Measurements from ENCODE around the gene MYRFL.

The MYRFL gene

DNA sequence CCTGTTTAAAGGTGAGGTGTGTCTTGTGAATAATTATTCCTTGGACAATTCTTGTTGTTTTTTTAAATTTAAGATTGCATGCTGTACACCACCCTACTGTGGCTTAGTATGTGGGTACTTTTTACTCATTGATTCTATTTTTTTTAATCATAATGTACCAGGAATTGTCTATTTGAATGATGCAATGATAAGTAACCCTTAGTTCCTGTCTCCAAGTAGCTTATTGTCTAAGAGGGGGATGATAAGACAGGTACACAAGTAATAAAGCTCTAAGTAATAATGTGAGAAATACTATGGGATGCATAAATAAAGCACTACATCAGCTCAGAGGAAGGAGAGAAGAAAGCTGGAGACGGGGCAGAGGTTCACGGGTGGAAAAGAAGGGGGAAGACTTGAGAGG is 90.9 kb downstream of the MYRFL start:
- H3K36me3 Mint-ChIP-seq (ENCODE audit: insufficient read depth): no peaks in the 10 kb centered on the region
- DNase-seq: no peak
- H3K27me3 Mint-ChIP-seq: peaks cover 5 to 18% of the 10 kb centered on the region in 2 donors

GRCh38 chr12:69916544-69917235 is 91.7 kb downstream of the MYRFL start:
- H3K4me1 Mint-ChIP-seq (ENCODE audit: low read depth in 2 of 2): no peaks in the 10 kb centered on the region
- no peaks in the 10 kb centered on the region for H3K36me3 Mint-ChIP-seq (ENCODE audit: insufficient read depth)
- ATAC-seq (replicated peaks) (no peak), DNase-seq (no peak)
- no peak overlapping the region for H3K4me3 Mint-ChIP-seq
- H3K27ac Mint-ChIP-seq: no peak overlapping the region
- no peaks in the 10 kb centered on the region for H3K9me3 Mint-ChIP-seq
- peaks cover 5 to 18% of the 10 kb centered on the region in 2 donors for H3K27me3 Mint-ChIP-seq

More for the DNA sequence above, 90.9 kb downstream of the MYRFL start:
- Mint-ChIP-seq H3K4me3 (no peak overlapping the region), H3K4me1 (ENCODE audit: low read depth in 2 of 2) (no peaks in the 10 kb centered on the region), H3K27ac (no peak overlapping the region), H3K9me3 (no peaks in the 10 kb centered on the region)
- ATAC-seq (replicated peaks): no peak

- ATAC-seq (replicated peaks): no peak
- H3K9me3 Mint-ChIP-seq: no peaks in the 10 kb centered on the region
- H3K4me1 Mint-ChIP-seq (ENCODE audit: low read depth in 2 of 2): no peaks in the 10 kb centered on the region
- H3K4me3 Mint-ChIP-seq: no peak overlapping the region
- H3K27me3 Mint-ChIP-seq: peaks cover 5 to 18% of the 10 kb centered on the region in 2 donors
- H3K27ac Mint-ChIP-seq: no peak overlapping the region
- no peak for DNase-seq
- no peaks in the 10 kb centered on the region for H3K36me3 Mint-ChIP-seq (ENCODE audit: insufficient read depth)
Measured at GRCh38 chr12:69918287-69918686, 93.3 kb downstream of the MYRFL start.

GRCh38 chr12:69919495-69919894 is 94.5 kb downstream of the MYRFL start:
- Mint-ChIP-seq H3K4me1 (ENCODE audit: low read depth in 2 of 2) (no peaks in the 10 kb centered on the region), H3K27me3 (peaks cover 5 to 18% of the 10 kb centered on the region in 2 donors), H3K9me3 (no peaks in the 10 kb centered on the region), H3K36me3 (ENCODE audit: insufficient read depth) (no peaks in the 10 kb centered on the region), H3K27ac (no peak overlapping the region), H3K4me3 (no peak overlapping the region)
- DNase-seq: no peak
- no peak for ATAC-seq (replicated peaks)

- no peaks in the 10 kb centered on the region for H3K4me1 Mint-ChIP-seq (ENCODE audit: low read depth in 2 of 2)
- peaks cover 24 to 40% of the 10 kb centered on the region in 2 donors for H3K27me3 Mint-ChIP-seq
- H3K4me3 Mint-ChIP-seq: no peak overlapping the region
- no peak overlapping the region for H3K27ac Mint-ChIP-seq
- no peaks in the 10 kb centered on the region for H3K36me3 Mint-ChIP-seq (ENCODE audit: insufficient read depth)
- no peak for DNase-seq
- ATAC-seq (replicated peaks): no peak
- H3K9me3 Mint-ChIP-seq: no peaks in the 10 kb centered on the region
Measured at GRCh38 chr12:69921831-69922230, 96.8 kb downstream of the MYRFL start.

DNA sequence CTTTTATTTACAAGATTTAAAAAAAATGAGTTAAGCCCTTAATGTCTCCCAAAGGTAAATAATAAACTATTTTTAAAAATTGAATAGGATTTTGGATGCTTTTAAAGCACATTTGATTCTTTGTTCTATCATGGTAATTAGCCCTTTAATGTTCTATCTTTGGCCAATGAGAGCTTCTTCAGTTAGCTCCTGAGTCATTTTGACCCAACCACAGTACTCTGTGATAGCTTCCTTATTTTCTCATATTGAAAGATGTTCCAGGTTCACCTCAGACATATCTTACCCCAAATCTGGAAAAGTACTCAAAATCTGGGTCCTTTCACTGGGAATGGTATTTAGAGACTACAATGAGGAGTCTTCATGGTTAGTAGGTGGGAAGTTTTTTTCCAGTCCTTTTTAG is 98.0 kb downstream of the MYRFL start:
- no peak overlapping the region for H3K4me3 Mint-ChIP-seq
- ATAC-seq (replicated peaks) (no peak), DNase-seq (no peak)
- no peak overlapping the region for H3K27ac Mint-ChIP-seq
- H3K4me1 Mint-ChIP-seq (ENCODE audit: low read depth in 2 of 2): no peaks in the 10 kb centered on the region
- no peaks in the 10 kb centered on the region for H3K36me3 Mint-ChIP-seq (ENCODE audit: insufficient read depth)
- H3K9me3 Mint-ChIP-seq: no peaks in the 10 kb centered on the region
- peaks cover 24 to 35% of the 10 kb centered on the region in 2 donors for H3K27me3 Mint-ChIP-seq

GRCh38 chr12:69925291-69925690 is 100.3 kb downstream of the MYRFL start:
- DNase-seq (no peak), ATAC-seq (replicated peaks) (no peak)
- Mint-ChIP-seq H3K27ac (no peak overlapping the region), H3K4me1 (ENCODE audit: low read depth in 2 of 2) (no peaks in the 10 kb centered on the region), H3K4me3 (no peak overlapping the region), H3K36me3 (ENCODE audit: insufficient read depth) (no peaks in the 10 kb centered on the region), H3K27me3 (peaks cover 44 to 54% of the 10 kb centered on the region in 2 donors), H3K9me3 (no peaks in the 10 kb centered on the region)

DNA sequence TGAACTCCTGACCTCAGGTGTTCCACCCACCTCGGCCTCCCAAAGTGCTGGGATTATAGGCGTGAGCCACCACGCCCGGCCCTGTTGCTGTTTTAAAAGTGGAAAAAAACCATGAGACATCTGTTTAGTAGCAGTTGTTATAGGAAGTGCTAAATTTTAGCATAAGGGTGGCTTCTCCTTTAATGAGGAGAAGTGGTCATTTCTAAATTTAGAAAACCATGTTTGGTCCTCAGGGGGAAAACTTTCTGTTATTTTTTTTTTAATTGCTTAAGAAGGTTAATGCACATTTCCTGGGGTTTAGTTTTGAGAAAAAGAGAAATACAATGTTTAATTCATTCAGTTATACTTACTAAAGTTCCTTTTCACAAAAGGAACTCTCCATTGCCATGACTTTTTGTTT is 102.1 kb downstream of the MYRFL start:
- H3K27me3 Mint-ChIP-seq: peaks cover 41 to 51% of the 10 kb centered on the region in 2 donors
- no peak overlapping the region for H3K27ac Mint-ChIP-seq
- H3K4me3 Mint-ChIP-seq: no peak overlapping the region
- H3K4me1 Mint-ChIP-seq (ENCODE audit: low read depth in 2 of 2): no peaks in the 10 kb centered on the region
- DNase-seq (no peak), ATAC-seq (replicated peaks) (no peak)
- H3K36me3 Mint-ChIP-seq (ENCODE audit: insufficient read depth): no peaks in the 10 kb centered on the region
- H3K9me3 Mint-ChIP-seq: no peaks in the 10 kb centered on the region

DNA sequence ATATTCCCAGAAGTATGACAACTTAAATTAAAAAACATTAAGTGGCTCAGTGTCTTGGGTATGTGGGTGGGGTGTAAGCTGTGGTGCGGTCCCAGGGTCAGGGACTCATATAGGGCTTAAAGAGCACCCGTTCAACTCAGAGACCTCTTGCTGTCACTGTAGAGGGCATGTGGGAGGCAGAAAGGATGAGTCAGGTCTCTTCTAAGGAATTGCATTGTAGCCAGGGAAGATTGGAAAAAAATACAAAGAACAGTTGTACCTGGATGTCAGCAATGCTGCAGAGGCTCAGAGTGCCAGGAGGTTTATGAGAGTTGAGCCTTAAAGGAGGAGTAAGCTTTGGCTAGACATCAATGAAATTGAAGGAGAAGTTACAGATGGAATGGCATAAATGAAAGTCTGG is 104.1 kb downstream of the MYRFL start:
- Mint-ChIP-seq H3K9me3 (no peaks in the 10 kb centered on the region), H3K27me3 (peaks cover 41 to 58% of the 10 kb centered on the region in 2 donors), H3K27ac (no peak overlapping the region), H3K4me3 (no peak overlapping the region), H3K36me3 (ENCODE audit: insufficient read depth) (no peaks in the 10 kb centered on the region), H3K4me1 (ENCODE audit: low read depth in 2 of 2) (no peaks in the 10 kb centered on the region)
- DNase-seq: no peak
- no peak for ATAC-seq (replicated peaks)

- peaks cover 41 to 62% of the 10 kb centered on the region in 2 donors for H3K27me3 Mint-ChIP-seq
- no peaks in the 10 kb centered on the region for H3K36me3 Mint-ChIP-seq (ENCODE audit: insufficient read depth)
- no peak overlapping the region for H3K4me3 Mint-ChIP-seq
- no peak for DNase-seq
- no peak for ATAC-seq (replicated peaks)
- H3K27ac Mint-ChIP-seq: no peak overlapping the region
- H3K9me3 Mint-ChIP-seq: no peaks in the 10 kb centered on the region
- no peaks in the 10 kb centered on the region for H3K4me1 Mint-ChIP-seq (ENCODE audit: low read depth in 2 of 2)
Measured at GRCh38 chr12:69929531-69929930, 104.5 kb downstream of the MYRFL start.

GRCh38 chr12:69931569-69931968 is 106.5 kb downstream of the MYRFL start:
- Mint-ChIP-seq H3K4me3 (no peak overlapping the region), H3K4me1 (ENCODE audit: low read depth in 2 of 2) (no peaks in the 10 kb centered on the region), H3K36me3 (ENCODE audit: insufficient read depth) (no peaks in the 10 kb centered on the region), H3K27ac (no peak overlapping the region), H3K27me3 (peaks cover 28 to 63% of the 10 kb centered on the region in 2 donors), H3K9me3 (no peaks in the 10 kb centered on the region)
- ATAC-seq (replicated peaks) (no peak), DNase-seq (no peak)

DNA sequence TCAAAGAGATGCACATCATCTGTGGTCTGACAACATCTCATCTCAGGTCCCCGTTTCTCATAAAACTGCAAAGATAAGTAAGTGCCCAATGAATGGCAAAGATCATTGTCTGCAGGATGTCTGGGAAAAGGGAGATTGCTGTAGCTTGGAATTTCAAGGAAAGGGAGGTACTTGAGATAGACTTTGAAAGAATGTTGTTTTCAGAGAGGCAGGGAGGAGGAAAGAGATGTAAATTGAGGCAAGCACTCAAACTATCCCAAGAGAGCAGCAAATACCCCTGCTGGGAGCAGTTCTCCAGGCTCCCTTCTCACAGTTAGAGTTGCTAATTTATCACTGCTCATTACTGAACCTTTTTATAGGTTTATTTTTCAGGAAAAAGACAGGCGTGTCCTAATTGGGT is 107.1 kb downstream of the MYRFL start:
- Mint-ChIP-seq H3K4me1 (ENCODE audit: low read depth in 2 of 2) (no peaks in the 10 kb centered on the region), H3K27ac (no peak overlapping the region), H3K27me3 (peaks cover 28 to 61% of the 10 kb centered on the region in 2 donors), H3K9me3 (no peaks in the 10 kb centered on the region), H3K36me3 (ENCODE audit: insufficient read depth) (no peaks in the 10 kb centered on the region), H3K4me3 (no peak overlapping the region)
- DNase-seq: no peak
- no peak for ATAC-seq (replicated peaks)

- Mint-ChIP-seq H3K4me3 (no peak overlapping the region), H3K9me3 (no peaks in the 10 kb centered on the region), H3K27me3 (peaks cover 28 to 66% of the 10 kb centered on the region in 2 donors), H3K27ac (no peak overlapping the region), H3K4me1 (ENCODE audit: low read depth in 2 of 2) (no peaks in the 10 kb centered on the region), H3K36me3 (ENCODE audit: insufficient read depth) (no peaks in the 10 kb centered on the region)
- DNase-seq (no peak), ATAC-seq (replicated peaks) (no peak)
Measured at GRCh38 chr12:69932676-69933552, 107.9 kb downstream of the MYRFL start.

GRCh38 chr12:69934011-69934410 is 109.0 kb downstream of the MYRFL start:
- peaks cover 18 to 55% of the 10 kb centered on the region in 2 donors for H3K27me3 Mint-ChIP-seq
- ATAC-seq (replicated peaks) (no peak), DNase-seq (no peak)
- no peak overlapping the region for H3K27ac Mint-ChIP-seq
- H3K4me1 Mint-ChIP-seq (ENCODE audit: low read depth in 2 of 2): no peaks in the 10 kb centered on the region
- H3K36me3 Mint-ChIP-seq (ENCODE audit: insufficient read depth): no peaks in the 10 kb centered on the region
- H3K9me3 Mint-ChIP-seq: no peaks in the 10 kb centered on the region
- H3K4me3 Mint-ChIP-seq: no peak overlapping the region

Data from effector memory CD8-positive, alpha-beta T cell (primary cell).